Right ventricle myocardium inferior (tissue), 1 donor: Measurements from ENCODE around the gene PKDCC. TPM values are rescaled to one million over a fixed set of nuclear protein-coding genes. Genes with fewer than 3 reads are reported as not detected.
"Not testable (repeated sequence)": the region's sequence is repeated elsewhere in the genome, so short reads cannot be mapped to it uniquely, and the experiment has no call there.

ENCODE experiments used
- ATAC-seq: fragments of 200-7000 bp; cut with Tn5 transposase; one replicate; pipeline ENCODE4 v1.9.1; 2020; ENCODE audit warnings: mild to moderate bottlenecking, moderate library complexity
- DNase-seq: peaks from one replicate; pipeline ENCODE4 v3.0.0; 2021; ENCODE audit errors: missing footprints
- intact Hi-C: fragments of 100-400 bp; cut with DNase I; formaldehyde crosslinking; loops from one replicate; pipeline ENCODE4 v1.11.0; 2022
- total RNA-seq: library from RNA; stranded (reverse); fragmentation: NEBNext Ultra II Directional; extraction: Animal tissue kit (Norgen Biotek cat#: 25700); gene quantifications from one replicate; pipeline ENCODE4 v1.2.1, GENCODE V29; 2021
- donor health status: DM: no; HTN: yes; CAD: no; lungs with severe emphysema.

Gene PKDCC
- total RNA-seq, 1 donor from 2014 or later: 114 TPM

DNA sequence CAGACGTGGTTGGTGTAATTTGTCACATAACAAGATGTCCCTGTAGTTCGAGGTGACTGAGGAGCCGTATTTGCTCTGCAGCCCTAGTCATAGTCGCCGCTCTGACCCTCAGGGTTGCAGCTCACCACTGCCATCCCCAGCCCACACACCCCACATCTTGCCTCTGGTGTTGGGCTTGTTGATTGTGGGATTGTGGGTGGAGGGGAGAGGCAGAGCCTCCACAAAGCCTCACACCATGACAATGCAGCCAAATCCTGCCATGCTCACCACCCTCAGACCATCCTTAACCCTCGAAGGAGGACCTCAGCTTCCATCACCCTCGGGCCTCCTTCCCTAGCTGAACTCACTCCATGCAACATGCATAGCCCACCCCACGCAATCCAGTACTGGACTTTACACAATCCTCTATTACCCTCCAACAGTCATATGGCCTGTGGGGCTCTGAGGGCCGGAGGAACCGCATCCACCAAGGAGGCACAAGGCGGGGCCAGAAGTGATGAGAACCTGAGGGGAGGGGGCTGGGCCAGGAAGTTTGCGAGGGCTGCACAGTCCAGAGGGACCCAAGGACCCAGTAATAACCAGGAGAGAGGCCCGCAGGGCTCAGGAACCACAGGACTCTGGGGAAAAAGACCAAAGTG lies 11.6 kb downstream of the PKDCC start:
- ATAC-seq (no peak), DNase-seq (no peak)
- intact Hi-C loops: no loop called here

DNA sequence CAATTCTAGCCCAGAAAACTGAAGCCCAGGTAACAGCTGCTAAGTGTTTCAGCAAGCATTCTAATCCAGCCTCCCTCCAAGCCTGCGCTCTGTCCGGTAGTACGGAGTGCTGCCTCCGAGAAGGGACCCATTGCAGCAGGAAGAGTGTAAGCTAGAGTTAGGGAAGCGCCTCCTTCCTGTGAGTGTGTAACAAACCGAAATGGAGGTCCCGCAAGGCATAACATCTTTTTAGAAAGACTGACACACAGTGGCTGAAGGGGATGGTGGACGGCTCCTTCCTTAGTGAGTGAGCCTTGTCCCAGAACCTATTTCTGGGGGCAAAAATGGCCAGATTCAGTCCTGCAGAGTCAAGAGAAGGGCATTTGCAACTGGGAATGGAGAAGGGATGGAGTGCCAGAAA lies 12.2 kb downstream of the PKDCC start:
- no peak for DNase-seq
- intact Hi-C loops: no loop called here
- peak; percentile 11 for ATAC-seq

DNA sequence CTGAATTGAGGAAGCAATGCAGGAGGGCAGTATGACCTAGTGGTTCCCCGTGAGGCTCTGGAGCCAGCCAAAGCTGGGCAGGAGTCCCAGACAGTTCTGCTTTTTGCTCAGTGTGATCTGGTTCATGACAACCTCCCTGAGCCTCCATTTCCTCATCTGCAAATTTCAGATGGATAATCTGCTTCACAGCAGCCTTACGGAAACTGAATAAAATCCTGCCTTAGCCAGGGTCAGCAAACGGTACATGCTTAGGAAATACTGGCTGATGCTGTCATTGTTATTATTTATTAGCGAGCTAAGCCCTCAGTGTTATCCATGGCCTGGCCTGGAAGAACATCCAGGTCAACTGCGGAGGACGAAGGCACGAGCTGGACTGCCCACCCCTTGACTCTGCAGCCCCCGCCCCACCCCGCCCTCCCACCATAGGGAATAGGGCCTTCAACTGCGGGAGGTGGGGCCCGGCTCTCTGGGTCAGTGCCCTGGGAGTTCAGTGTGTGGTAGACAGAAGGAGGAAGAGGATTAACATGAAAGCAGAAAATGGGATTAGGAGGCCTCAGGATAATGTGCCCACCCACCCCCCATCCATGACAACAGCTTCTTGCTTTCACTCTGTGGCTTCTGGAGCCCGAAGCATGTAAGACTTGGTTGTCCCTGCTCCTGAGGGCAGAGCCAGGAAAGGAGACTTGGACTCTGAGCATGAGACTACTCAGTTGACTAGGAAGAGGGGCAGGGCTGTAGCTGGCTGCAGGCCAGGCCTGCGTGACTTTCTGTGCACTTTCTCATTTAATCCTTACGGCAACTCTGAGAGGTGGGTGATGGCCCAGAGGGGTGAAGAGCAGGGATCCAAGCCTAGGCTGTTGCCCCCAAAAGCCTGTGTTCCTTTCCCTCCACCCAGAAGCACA lies 13.1 kb downstream of the PKDCC start:
- intact Hi-C loops: no loop called here
- peak; percentile 84 for ATAC-seq
- DNase-seq: no peak

DNA sequence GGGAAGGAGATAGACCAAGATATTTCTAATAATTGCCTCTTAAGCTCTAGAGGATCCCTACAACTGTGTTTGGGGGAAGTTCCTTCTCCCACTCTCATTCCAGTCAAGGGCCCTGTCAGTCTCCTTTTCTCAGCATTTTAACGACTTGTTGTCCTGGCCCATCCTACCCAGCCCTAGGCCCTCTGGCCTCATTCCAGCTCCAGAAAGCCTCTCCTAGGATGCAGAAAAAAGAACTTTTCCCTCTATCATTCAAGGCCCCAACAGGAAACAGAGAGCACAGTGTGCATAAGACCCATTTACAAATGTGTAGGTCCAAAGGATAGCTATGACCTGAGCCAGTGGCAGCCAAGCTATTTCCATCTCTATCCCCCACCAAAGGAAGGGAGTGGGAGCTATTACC lies 14.0 kb downstream of the PKDCC start:
- no peak for DNase-seq
- no peak for ATAC-seq
- intact Hi-C loops: no loop called here

DNA sequence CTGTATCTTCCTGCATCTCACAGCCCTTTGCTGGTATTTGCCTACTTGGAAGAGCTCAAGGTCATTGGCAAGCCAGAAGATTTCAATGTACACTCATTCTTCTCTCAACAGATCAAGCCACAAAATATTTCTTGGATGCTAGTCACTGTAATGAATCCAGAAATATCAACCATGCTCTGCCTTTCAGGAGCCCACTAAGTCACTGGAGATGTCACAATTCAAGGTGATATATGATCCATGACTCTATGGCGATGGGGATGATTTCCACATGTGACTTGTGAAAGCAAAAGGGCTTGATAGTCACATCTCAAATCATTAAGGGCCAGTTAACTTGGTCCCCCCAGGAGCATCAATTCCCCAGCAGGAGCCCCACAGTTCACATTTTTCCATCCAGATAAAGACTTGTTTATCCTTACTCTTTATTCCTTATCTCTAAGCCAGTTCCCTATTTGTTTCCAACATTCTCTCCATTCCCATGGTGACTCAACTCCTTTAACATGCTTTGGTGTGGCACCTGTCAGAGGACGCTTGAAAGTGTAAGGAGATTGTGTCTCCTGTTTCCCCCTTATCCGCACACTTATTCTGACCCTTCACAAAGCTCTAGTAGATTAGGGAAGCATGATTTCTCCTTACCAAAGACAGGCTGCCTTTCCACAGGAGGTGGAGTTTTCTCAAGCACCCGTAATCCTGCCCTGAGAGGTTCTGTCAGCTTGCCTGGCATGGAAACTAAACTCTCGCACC lies 15.8 kb downstream of the PKDCC start:
- DNase-seq (no peak), ATAC-seq (no peak)
- intact Hi-C loops: no loop called here

DNA sequence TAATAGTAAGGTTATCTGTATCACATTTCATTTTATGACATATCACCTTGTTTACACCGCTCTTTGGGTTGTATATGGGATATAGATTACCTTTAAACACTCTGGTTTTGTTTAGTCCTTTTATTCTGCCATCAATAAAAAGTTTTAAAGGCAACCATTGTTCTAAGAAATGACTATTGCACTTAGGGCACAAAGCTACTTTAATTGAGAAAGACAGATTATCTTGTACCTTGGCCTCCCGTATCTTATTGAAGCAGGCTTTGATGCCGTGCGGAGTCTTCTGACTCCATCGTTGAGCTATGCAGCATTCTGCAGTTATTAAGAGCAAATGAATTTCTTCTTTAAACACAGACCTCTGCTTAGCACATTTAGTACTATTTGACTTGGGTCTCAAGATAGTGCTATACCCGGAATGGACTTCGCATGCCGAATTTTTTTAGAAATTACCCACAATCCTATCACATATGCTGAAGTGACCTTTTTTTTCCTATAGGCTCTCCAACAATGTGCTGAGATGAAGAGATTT lies 16.7 kb downstream of the PKDCC start:
- DNase-seq: no peak
- intact Hi-C loops: no loop called here
- ATAC-seq: no peak

DNA sequence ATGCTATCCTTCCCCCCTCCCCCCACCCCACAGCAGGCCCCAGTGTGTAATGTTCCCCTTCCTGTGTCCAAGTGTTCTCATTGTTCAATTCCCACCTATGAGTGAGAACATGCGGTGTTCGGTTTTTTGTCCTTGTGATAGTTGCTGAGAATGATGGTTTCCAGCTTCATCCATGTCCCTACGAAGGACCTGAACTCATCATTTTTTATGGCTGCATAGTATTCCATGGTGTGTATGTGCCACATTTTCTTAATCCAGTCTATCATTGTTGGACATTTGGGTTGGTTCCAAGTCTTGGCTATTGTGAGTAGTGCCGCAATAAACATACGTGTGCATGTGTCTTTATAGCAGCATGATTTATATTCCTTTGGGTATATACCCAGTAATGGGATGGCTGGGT lies 17.9 kb downstream of the PKDCC start:
- DNase-seq, intact Hi-C loops, ATAC-seq: not testable (repeated sequence)

DNA sequence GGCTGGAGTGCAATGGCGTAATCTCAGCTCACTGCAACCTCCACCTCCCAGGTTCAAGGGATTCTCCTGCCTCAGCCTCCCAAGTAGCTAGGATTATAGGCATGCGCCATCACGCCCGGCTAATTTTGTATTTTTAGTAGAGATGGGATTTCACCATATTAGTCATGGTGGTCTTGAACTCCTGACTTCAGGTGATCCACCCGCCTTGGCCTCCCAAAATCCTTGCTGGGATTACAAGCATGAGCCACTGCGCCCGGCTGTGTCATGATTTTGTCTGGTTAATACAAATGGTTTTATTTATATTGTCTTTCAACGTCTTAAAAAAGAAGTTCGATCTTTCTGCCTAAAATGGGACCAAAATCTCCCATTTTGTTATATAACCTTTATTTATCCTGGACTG lies 19.2 kb downstream of the PKDCC start:
- ATAC-seq, DNase-seq, intact Hi-C loops: not testable (repeated sequence)

DNA sequence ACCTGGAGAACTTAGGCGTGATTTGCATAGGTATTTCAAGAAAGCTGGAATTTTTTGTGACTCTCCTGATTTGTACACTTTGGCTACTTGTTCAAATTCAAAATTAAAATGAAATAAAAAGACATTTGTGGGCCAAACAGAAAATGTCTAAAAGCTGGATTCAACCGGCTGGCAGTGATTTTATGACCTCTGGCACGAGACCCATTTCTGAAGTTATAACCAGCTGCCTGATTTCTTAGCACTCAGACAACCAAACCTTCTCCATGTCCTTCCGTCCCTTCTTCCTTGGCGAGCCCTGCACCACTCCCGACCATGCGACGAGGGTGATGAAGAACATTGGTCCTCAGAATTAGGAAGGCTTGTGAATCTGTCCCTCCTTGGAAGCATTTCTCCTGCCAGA lies 19.7 kb downstream of the PKDCC start:
- no peak for ATAC-seq
- no peak for DNase-seq
- intact Hi-C loops: no loop called here

DNA sequence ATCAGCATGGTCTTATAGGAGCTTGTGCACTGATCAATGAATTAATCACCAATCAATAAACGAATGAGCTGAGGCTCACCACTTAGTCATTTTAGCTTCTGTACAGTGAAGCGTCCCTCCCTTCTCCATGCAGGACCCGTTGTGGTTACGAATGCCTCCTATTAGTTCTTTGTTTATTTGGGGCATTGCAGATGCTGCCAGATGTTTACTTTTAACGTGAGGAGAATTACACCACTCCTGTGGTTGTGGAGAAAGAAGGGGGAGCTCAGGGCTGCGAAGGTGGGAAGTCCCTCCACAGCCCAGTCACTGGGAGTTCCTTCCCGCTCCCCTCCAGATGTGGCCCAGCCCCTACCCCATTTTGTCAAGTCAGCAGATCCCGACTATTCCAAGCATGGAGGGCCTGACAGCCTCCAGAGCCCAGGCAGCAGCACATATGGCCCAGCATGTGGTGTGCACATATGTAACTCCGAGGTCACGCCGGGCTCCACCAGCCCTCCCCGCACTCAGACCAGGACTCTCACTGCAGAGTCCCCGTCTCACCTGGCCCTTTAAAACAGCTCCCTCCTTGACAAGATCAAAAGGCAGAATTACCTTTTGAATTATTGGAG lies 20.9 kb downstream of the PKDCC start:
- intact Hi-C loops: no loop called here
- ATAC-seq: no peak
- DNase-seq: no peak

DNA sequence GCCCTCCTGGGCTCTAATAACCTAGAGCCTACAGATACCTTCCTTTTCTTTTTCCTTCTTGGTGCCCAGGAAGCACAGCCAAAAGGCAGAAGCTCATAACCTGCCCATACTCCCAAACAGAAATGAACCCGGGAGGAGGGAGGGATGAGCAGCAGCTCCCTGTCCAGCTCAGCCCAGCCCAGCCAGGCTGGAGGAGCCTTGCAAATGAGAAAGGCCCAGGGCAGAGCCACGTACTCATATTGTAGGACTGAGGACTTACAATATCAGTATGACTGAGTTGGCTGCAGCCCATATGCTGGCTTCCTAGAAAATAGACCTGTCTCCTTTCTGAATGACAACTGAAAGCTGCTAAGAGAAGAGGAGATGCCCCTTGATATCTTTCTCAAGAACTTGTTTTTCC lies 21.7 kb downstream of the PKDCC start:
- DNase-seq: no peak
- no peak for ATAC-seq
- intact Hi-C loops: no loop called here

DNA sequence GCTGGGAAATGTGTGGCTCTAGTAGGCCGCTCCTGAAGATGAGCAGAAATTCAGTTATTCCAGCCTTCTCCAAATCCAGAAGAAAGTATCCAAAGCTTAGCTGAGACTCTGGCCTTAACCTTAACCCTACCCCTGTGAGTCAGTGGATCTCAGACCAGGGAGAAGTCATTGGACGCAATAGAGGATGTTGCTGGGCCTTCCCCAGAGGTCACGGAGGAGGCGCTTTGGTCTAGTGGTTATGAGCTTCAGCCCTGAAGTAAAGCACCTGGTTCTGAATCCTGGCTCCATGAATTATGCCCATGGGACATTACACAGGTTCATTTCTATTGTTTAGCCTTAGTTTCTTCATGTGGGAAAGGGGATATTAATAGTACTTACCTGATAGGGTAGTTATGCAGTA lies 24.0 kb downstream of the PKDCC start:
- DNase-seq (no peak), ATAC-seq (no peak)
- intact Hi-C loops: no loop called here

DNA sequence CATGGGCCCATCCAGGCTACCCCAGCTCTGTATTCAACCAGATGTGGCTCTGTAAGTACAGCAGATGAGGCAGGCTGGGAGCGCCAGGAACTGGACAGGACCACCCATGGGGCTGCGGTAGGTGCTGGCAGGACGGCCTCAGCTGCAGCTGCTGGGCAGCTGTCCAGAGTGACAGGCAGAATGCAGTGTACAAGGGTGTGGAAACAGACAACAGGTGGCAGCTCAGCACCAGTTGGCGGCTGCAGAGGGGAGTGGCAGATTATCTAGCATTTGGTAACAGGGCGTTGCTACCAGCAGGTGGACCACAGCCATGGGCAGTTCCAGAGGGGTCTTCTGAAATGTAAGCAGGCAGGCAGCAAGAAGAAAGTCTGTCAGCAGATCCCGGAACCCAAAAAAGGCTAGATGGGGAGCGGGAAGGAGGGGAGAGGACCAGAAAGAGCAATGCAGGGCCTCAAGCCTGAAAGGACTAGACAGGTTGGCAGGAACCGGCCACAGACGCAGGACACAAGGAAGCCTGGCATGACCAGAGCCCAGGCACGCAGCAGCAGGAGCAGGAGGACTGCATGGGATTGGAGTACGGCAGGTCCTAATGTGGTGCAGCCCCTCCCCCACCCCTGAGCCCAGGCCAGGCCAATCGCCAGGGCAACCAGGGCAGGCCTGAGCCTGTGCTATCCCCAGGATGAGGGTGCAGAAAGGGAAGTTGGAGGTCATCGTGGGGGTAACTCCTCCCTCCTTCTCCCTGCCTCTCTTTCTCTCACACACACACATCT lies 24.7 kb downstream of the PKDCC start:
- intact Hi-C loops: no loop called here
- ATAC-seq (peak; percentile 85), DNase-seq (peak; percentile 74)

DNA sequence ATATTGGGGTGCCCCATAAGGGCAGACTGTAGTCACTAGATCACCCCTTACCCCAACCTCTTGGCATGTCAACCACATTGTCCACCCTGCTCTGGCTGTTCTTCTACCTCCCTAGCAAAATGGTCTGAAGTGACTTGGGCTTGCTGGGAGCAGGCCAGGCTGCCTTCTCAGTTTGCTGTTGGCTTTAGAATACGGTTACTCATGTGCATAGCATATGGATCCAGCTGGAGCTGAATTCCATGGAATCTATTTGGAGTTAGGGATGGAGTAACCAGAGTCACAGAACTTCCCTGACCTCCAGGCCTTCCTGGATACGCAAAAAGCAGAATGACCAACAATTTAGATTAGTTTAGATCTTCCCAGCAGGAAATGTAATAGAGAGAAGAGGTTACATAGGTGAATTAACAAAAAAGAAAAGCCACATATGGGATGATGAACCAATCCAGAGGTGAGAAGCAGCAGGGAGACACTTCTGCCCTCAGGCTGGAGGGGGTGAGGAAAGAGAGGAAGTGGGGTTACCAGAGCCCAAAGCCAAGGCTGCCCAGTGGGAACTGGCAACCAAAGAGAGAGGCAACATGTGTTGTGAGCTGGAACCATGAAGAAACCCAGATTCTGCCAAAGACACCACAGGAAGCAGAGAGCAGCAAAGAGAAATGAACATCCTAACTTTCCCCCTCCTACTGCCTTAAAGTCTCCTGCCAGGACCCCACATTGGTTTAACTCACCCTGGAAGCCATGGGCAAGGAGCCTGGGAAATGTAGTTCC lies 26.1 kb downstream of the PKDCC start:
- intact Hi-C loops: no loop called here
- DNase-seq: no peak
- no peak for ATAC-seq

DNA sequence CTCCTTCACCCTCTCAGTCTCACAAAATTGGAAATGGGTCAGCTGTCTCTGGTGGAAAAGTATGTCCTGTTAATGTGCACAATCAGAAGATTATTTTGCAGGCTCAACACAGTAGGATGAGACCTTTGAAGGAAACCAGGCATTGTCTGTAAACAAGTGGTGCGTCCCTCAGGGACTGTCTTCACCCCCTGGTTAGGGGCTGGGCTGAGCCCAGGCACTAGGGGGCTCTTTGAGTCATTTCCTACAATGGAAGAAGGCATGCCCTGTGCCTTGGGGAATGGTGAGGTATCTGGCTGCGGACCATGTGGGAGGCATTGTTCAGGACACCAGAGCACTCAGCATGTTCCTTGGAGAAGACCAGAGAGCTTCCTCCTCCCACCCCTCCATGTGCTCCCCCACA lies 26.8 kb downstream of the PKDCC start:
- ATAC-seq (no peak), DNase-seq (no peak)
- intact Hi-C loops: no loop called here

DNA sequence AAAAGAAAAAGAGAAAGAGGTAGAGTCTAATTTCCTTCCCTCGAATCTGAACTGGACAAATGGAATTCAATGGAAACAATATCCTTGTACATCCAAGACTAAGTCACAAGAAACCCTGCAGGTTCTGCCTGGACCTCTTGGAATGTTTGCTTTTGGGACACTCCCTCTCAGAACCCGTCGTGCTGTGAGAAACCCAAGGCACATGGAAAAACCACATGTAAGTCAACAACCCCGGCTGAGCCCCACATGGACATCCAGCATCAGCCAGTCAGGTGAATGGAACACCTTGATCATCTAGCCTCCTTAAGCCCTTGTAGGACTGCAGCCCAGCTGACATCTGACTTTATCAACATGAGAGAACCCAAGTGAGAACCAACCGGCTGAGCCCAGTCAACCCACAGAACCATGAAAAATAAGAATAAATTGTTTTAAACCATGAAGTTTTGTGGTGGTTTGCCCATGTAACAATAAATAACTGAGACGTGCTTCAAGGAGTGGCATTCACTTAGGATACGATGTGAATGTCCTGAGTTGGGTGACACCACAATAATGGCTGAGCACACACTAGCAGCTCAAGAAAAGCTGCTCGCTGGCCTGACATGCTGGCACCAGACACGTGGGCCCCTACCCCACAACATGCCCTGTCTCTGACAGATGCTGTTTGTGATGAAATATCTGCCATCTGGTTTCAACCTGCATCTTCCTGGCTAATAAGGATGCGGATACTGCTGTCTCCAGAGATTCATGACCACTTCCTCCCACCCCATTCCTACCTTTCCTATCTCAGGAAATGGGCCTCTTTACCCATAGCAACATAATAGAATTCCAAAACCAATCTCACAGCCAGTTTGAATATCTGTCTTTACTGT lies 28.8 kb downstream of the PKDCC start:
- intact Hi-C loops: no loop called here
- ATAC-seq: no peak
- DNase-seq: no peak

DNA sequence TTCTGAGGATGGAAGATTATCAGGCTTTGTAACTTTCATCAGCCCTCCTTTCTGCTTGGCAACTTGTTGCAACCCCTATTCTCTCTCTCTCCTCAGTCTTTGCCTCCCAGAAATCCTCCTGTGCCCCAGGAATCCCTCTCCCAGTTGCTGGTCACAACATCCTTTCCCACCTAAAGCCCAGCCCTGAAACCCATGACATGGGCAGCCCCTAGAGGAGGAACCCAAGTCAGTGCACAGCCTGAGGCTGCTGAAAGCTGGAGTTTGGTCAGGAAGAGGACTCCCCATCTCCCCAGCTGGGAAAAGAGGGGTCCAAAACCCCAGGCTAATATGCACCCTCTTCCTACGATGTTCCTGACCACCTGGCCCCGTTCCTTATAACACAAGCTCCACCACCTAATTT lies 29.5 kb downstream of the PKDCC start:
- DNase-seq (no peak), ATAC-seq (no peak)
- intact Hi-C loops: no loop called here
